Endodermal cell (in vitro differentiated cells): ENCODE results near the gene DPPA2. TPM values are rescaled to one million over a fixed set of nuclear protein-coding genes. Genes with fewer than 3 reads are reported as not detected.

Experiments used
- DNase-seq: peaks from one replicate; pipeline ENCODE4 v3.0.0-alpha.2; 2017
- H3K27ac ChIP-seq: 2 replicates; pipeline ENCODE4 v1.5.1; 2013; ENCODE audit warnings: mild to moderate bottlenecking, low read depth, low read length, moderate library complexity
- H3K27me3 ChIP-seq: 2 replicates; pipeline ENCODE4 v1.6.1; 2013; ENCODE audit warnings: mild to moderate bottlenecking, low read length, moderate library complexity; ENCODE audit not compliant: insufficient read depth, control insufficient read depth, poor library complexity, severe bottlenecking
- H3K36me3 ChIP-seq: 2 replicates; pipeline ENCODE4 v1.7.0; 2013; ENCODE audit warnings: mild to moderate bottlenecking, low read length, moderate library complexity; ENCODE audit not compliant: control insufficient read depth, insufficient read depth
- H3K4me1 ChIP-seq: one replicate; pipeline ENCODE4 v1.7.0; 2013; ENCODE audit warnings: low read length; ENCODE audit not compliant: control insufficient read depth, insufficient read depth
- H3K4me3 ChIP-seq: 2 replicates; pipeline ENCODE4 v1.5.1; 2013; ENCODE audit warnings: mild to moderate bottlenecking, low read length, moderate library complexity
- H3K9ac ChIP-seq: 2 replicates; pipeline ENCODE4 v1.6.1; 2013; ENCODE audit warnings: mild to moderate bottlenecking, low read length, moderate library complexity; ENCODE audit not compliant: poor library complexity, severe bottlenecking; ENCODE audit errors: extremely low read depth
- H3K9me3 ChIP-seq: 2 replicates; pipeline ENCODE4 v1.6.1; 2013; ENCODE audit warnings: mild to moderate bottlenecking, low read length, moderate library complexity; ENCODE audit not compliant: control insufficient read depth
- H3K27ac Mint-ChIP-seq: 2 replicates; pipeline ENCODE4 v1.8.0; 2020; ENCODE audit warnings: mixed read lengths
- H3K27me3 Mint-ChIP-seq: 2 replicates; pipeline ENCODE4 v1.8.0; 2021; ENCODE audit warnings: mild to moderate bottlenecking, mixed read lengths; ENCODE audit not compliant: insufficient read depth
- H3K36me3 Mint-ChIP-seq: 2 replicates; pipeline ENCODE4 v1.8.0; 2020; ENCODE audit warnings: low read depth, mixed read lengths
- H3K4me1 Mint-ChIP-seq: 2 replicates; pipeline ENCODE4 v1.8.0; 2020; ENCODE audit warnings: mixed read lengths
- H3K4me3 Mint-ChIP-seq: 2 replicates; pipeline ENCODE4 v1.8.0; 2020; ENCODE audit warnings: mild to moderate bottlenecking, moderate library complexity, mixed read lengths
- H3K9me3 Mint-ChIP-seq: 2 replicates; pipeline ENCODE4 v1.8.0; 2020; ENCODE audit warnings: mild to moderate bottlenecking, mixed read lengths
- WGBS, 2 experiments: methylation state at CpG; one replicate each; pipeline versions ENCODE4 v1.1.5 to v1.1.7; 2013; ENCODE audit warnings: missing lambda C conversion rate in 2 of 2, mixed read lengths in 1 of 2; ENCODE audit not compliant: insufficient coverage in 1 of 2, insufficient read length in 1 of 2; 5-methylcytosine and 5-hydroxymethylcytosine counted together
- total RNA-seq, 2 donors: library from RNA; stranded (reverse); fragmentation: NEBNext Ultra II Directional in 1 of 2; extraction: Animal tissue kit (Norgen Biotek cat#: 25700) in 1 of 2; gene quantifications; 2 replicates in 1 of 2; 3 replicates in 1 of 2; pipeline ENCODE4 v1.2.1, GENCODE V29; 2021
- TF ChIP-seq, protein P1 (sequence below): fragments of 200-600 bp; sonication (generic); conservative IDR thresholded peaks from 2 replicates; pipeline ENCODE4 v1.5.0; 2021; ENCODE audit warnings: antibody characterized with exemption, mild to moderate bottlenecking

DPPA2 gene
- total RNA-seq, 2 donors from 2014 or later, result 1.7 to 3.1 TPM

DNA sequence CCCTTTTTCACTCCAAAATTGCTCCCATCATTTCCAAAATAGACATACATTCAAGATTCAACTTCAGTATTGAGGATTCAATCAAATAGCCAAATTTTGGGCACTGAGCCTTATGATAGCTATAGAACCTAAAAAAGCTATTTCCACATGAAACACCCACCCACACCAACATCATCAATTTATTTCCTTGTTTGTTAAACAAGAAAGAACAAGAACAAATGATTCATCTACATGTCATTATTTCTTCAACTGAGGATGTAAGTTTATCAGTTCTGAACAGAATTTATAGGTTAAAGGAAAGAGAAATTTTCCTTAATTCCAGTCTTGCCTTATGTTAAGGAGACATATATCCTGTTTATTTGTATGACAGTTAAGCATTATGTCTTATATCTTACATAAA, 32.2 kb downstream of the DPPA2 start:
- Histone ChIP-seq H3K9me3 (no peaks in the 10 kb centered on the region), H3K4me3 (no peak overlapping the region), H3K36me3 (no peaks in the 10 kb centered on the region), H3K27ac (no peak overlapping the region), H3K9ac (no peak overlapping the region), H3K4me1 (no peaks in the 10 kb centered on the region), H3K27me3 (no peaks in the 10 kb centered on the region)
- Mint-ChIP-seq H3K9me3 (no peaks in the 10 kb centered on the region), H3K27me3 (no peaks in the 10 kb centered on the region), H3K4me3 (no peak overlapping the region), H3K4me1 (peaks cover 6% of the 10 kb centered on the region), H3K36me3 (no peaks in the 10 kb centered on the region), H3K27ac (no peak overlapping the region)
- TF ChIP-seq, protein P1, sequence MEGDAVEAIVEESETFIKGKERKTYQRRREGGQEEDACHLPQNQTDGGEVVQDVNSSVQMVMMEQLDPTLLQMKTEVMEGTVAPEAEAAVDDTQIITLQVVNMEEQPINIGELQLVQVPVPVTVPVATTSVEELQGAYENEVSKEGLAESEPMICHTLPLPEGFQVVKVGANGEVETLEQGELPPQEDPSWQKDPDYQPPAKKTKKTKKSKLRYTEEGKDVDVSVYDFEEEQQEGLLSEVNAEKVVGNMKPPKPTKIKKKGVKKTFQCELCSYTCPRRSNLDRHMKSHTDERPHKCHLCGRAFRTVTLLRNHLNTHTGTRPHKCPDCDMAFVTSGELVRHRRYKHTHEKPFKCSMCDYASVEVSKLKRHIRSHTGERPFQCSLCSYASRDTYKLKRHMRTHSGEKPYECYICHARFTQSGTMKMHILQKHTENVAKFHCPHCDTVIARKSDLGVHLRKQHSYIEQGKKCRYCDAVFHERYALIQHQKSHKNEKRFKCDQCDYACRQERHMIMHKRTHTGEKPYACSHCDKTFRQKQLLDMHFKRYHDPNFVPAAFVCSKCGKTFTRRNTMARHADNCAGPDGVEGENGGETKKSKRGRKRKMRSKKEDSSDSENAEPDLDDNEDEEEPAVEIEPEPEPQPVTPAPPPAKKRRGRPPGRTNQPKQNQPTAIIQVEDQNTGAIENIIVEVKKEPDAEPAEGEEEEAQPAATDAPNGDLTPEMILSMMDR, result no peak
- no peak for DNase-seq

GRCh38 chr3:109278546-109278945, 37.8 kb downstream of the DPPA2 start:
- Histone ChIP-seq H3K4me3 (no peak overlapping the region), H3K27ac (no peak overlapping the region), H3K9me3 (no peaks in the 10 kb centered on the region), H3K9ac (no peak overlapping the region), H3K4me1 (no peaks in the 10 kb centered on the region), H3K36me3 (no peaks in the 10 kb centered on the region), H3K27me3 (no peaks in the 10 kb centered on the region)
- Mint-ChIP-seq H3K4me1 (peaks cover 6% of the 10 kb centered on the region), H3K27me3 (no peaks in the 10 kb centered on the region), H3K27ac (no peak overlapping the region), H3K36me3 (no peaks in the 10 kb centered on the region), H3K9me3 (no peaks in the 10 kb centered on the region), H3K4me3 (no peak overlapping the region)
- DNase-seq, result no peak
- 100% methylated on average over 1 of the region's 1 CpG; no CpG with 5 or more reads in 1 of the 2 experiments for WGBS, 2 experiments
- TF ChIP-seq, protein P1, result no peak

DNA sequence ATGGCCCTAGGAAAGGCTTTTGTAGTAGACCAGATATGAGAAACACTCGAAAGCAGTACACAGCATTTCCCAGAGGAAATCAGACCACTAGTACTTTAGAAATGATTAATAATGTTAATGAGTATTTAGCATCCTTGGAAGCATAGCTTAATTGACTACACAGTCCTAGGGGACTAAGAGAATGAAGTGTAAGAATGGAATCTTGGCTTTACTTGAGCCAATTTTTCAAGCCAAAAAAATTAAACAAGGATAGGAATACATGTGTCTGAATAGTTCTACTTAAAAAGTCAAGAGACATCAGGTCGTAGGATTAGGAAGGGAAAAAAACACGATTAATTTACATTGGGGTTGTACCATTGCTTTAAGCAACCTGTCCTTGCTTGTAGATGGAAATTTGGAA, 38.2 kb downstream of the DPPA2 start:
- no peak overlapping the region for H3K4me3 Mint-ChIP-seq
- Histone ChIP-seq H3K27me3 (no peaks in the 10 kb centered on the region), H3K9me3 (no peaks in the 10 kb centered on the region), H3K4me1 (no peaks in the 10 kb centered on the region), H3K9ac (no peak overlapping the region), H3K36me3 (no peaks in the 10 kb centered on the region), H3K27ac (no peak overlapping the region), H3K4me3 (no peak overlapping the region)
- TF ChIP-seq, protein P1, result no peak
- H3K36me3 Mint-ChIP-seq, result no peaks in the 10 kb centered on the region
- H3K27me3 Mint-ChIP-seq, result no peaks in the 10 kb centered on the region
- H3K27ac Mint-ChIP-seq, result no peak overlapping the region
- no peaks in the 10 kb centered on the region for H3K9me3 Mint-ChIP-seq
- H3K4me1 Mint-ChIP-seq, result peaks cover 6% of the 10 kb centered on the region
- 89 to 91% methylated on average over 2 to 3 of the region's 3 CpGs for WGBS, 2 experiments
- no peak for DNase-seq
